UCSD-AML1 (cell line): ENCODE measurements around the gene KLK11.
"Not testable (repeated sequence)": the region's sequence is repeated elsewhere in the genome, so short reads cannot be mapped to it uniquely, and the experiment has no call there.

Experiments used
- DNase-seq: peaks from one replicate; lab custom pipeline; 2025; ENCODE audit not compliant: unreplicated experiment; lab: John Stamatoyannopoulos, UW

The KLK11 gene

DNA sequence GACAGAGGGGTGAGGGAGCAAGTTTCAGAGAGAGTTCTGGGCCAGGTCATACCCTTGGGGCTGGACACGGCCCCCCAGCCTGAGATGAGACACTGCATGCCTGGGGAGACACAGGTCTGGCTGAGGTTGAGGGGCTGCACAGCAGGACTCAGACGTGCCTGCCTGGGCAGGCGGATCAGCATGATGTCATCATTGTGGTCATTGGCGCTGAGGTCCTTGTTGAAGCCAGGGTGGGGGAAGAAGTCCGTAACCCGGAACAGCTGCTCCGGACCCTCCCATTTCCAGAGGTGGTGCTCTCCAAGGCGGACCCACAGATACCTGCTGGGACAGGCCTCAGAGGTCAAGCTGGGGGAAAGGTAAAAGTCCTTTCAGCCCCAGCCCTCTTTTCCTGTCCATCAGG, 20.0 kb downstream of the KLK11 start:
- no peak for DNase-seq

DNA sequence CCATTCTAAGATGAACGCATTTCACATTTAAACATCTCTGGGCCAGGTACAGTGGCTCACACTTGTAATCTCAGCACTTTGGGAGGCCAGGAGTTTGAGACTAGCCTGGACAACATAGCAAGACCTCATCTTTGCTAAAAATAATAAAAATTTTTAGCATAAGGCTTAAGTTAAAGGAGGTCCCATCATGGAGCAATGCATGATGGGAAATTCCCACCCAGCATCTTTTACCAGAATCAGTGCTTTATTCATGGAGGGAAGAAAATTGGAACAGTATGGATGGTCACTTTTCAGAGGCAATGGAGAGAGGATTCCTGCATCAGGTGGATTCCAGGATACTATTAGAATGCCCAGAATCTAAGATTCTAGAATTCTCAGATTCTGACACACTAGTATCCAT, 21.2 kb downstream of the KLK11 start:
- DNase-seq: no peak

DNA sequence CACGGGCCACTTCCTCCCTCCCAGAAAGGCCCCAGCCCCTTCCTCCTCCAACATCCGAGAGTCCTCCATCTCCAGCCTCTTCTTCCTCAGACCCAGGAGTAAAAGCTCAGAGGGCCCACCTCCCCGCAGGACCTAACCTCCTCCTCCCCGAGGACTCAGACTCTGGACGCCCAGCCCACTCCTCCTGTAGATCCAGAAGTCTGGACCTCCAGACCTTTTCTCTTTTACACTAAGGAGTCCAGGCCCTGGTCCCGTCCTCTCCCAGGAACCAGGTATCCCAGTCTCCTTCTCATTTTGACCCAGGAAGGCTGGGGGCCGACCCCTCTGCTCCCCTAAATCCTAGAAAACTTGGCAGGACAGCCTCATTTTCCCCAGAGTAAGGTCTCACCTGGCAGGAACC, 23.1 kb downstream of the KLK11 start:
- DNase-seq: no peak

GRCh38 chr19:51002542-51003311, 23.7 kb downstream of the KLK11 start:
- DNase-seq: no peak

- no peak for DNase-seq
These were observed 24.3 kb downstream of the KLK11 start for GRCh38 chr19:51002089-51002532.

DNA sequence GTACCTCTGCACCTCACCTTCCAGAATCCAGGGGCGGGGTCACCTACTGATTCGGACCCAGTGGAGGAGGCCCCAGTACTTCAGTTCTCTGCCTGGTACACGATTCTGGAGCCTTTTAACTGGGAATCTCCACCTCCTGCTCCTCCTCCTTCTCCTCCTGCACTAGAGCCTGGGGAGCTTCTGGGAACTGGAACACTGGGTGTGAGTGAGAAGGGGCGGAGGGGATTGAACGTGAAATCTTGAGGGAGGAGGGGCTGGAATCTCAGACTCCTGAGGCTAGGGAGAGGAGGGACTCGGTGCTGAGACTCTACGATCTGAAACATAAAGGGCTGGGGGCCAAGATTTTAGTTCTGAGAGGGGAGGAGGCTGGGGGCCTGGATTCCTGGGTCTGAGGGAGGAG, 24.9 kb downstream of the KLK11 start, which contains the start of gene KLK8:
KLK8 (minus strand) TSS at position 90 of the 400 bp plus-strand sequence. CDS start 437 bp downstream, outside the sequence.
- no peak for DNase-seq

DNA sequence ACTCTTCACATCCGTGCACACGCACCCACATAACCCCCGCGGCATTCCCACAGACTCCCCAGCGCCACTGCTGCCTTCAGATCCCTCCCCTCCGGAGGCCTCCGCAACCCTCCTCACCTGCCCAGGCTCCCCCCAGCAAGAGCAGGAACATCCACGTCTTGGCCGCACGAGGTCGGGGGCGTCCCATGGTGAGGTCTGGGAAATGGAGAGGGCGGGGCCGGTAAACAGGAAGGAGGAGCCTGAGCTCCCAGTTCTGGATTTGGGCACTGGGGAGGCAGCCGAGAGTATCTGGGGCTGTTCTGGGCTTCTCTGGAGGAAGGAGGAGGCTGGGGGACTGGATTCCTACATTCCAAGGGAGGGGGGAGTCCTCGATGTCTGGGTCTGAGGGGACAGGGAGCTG, 25.4 kb downstream of the KLK11 start:
- DNase-seq: no peak

- DNase-seq: no peak
These were observed 26.0 kb downstream of the KLK11 start for GRCh38 chr19:51000426-51000825.

DNA sequence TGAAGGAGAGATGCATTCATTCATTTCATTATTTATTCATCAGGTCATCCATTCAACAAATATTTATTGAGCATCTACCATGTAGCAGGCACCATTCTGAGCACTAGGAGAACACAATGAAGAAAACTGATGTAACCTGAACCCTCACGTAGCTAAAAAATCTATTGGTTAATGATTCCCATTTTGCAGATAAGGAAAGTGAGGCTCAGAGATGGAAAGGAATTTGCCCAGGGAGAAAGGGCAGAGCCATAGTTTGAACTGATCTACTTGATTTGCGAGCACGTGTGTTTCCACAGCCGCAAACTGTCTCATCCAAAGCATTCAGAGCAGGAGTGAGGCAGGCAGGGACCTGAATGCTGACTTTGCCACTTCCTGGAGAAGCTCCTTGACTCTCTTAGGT, 27.7 kb downstream of the KLK11 start:
- no peak for DNase-seq

DNA sequence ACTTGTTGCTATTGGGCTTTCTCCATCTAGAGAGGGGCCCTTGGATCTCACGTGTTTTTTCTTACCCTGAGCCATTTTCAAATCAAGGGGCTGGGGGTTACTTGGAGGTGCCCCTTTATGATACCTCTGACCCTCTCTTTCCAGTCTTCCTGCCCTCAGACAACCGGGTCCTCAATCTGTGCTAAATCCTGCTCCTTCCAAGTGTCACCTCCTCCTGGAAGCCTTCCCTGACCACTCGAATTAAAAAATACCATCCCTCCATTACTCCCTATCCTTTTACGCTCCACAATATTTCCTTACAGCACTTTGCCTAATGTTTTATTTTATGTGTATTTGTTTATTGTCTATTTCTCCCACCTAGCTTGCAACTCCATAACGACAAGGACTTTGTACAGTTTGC, 28.4 kb downstream of the KLK11 start:
- no peak for DNase-seq

DNA sequence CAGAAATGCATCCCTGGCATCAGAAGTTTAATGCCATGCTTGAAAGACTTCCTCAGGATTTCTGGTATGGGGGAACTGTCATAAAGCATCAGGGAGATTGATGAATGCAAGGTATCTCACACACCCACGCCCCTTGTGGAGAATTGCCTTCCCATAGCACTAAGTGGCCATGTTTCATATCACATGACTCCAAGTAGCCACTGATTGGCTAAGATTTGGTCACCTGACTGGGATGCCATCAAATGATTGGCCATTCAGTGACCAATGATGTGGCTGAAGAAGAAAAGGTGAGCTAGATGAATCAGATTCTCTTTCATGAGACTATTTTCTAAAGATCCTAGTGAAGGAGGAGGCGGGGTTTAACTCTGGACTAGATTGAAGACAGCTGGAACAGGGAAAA, 32.3 kb downstream of the KLK11 start:
- no peak for DNase-seq

DNA sequence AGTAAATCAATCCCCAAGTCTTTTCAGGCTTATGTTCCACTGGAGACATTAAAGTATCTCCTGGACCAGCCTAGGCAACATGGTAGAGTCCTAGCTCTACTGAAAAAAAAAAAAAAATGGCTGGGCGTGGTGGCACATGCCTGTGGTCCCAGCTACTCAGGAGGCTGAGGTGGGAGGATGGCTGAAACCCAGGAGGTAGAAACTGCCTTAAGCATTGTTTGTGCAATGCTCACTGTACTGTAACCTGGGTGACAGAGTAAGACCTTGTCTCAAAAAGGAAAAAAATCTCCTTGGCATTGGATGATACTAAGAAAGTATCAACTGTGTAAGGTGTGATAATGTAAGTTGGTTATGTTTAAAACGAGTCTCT, 33.8 kb downstream of the KLK11 start:
- no peak for DNase-seq

DNA sequence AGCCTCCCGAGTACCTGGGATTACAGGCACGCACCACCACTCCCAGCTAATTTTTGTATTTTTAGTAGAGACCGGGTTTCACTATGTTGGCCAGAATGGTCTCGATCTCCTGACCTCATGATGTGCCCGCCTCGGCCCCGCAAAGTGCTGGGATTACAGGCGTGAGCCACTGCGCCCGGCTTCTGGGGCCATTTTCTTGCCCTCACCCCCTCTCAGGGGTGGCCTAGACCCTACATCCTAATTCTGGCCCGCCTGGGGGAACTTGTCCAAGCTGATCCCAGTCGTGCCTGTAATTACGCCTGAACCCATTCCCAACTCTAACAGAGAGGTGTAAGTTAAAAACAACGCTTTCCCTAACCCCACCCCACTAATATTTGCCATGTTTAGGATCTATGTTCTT, 42.0 kb downstream of the KLK11 start:
- DNase-seq: not testable (repeated sequence)

DNA sequence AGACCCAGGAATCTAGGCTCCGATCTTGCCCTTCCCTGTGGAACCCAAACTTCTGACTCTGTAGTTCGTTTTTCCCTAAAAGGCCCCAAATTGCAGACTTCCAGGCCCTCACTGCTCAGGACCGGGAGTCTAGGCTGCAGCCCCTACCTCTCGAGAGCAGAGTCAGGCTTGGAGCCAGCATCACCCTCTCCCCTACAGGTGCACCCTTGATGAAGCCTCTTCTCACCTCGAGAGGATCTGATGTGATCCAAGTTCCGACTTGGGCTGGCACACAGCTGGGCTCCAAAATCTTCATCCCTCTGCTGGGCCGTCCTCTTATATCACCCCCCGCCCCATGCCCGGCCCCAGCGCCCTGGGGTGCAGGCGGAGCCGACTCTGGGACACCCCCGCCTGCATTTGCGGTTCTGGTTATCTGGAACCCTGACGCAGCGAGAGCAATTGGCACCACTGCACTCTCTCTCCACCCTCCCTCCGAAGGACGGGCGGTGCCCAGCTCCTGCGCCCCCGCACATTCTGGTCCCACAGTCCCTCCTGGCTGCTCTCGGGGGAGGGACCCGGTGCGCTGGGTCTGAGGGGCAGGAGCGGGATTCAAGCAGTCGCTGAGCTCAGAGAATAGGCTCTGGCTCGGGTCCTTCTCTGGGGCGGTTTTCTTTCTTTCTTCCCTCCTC, 42.7 kb downstream of the KLK11 start, which contains the start of gene KLK7:
KLK7 (minus strand) TSS at position 293 of the 668 bp plus-strand sequence. CDS start 1,518 bp downstream, outside the sequence.
- no peak for DNase-seq

DNA sequence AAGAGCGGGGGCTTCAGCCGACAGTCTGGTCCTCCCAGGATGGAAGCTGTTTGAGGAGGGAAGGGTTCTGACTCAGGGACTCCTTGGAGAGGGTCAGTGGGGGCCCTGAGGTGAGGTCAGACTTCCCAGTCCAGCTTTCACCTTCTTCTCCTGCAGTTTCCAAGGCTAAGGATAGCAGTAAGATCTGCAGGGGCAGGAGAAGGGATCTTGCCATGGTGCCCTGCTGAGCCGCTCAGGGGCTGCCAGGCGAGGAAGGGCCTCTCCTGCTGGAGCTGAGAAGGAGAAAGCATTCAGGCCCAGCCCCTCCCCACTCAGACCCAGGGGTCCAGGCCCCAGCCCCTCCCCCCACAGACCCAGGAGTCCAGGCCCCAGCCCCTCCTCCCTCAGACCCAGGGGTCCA, 44.2 kb downstream of the KLK11 start:
- no peak for DNase-seq

DNA sequence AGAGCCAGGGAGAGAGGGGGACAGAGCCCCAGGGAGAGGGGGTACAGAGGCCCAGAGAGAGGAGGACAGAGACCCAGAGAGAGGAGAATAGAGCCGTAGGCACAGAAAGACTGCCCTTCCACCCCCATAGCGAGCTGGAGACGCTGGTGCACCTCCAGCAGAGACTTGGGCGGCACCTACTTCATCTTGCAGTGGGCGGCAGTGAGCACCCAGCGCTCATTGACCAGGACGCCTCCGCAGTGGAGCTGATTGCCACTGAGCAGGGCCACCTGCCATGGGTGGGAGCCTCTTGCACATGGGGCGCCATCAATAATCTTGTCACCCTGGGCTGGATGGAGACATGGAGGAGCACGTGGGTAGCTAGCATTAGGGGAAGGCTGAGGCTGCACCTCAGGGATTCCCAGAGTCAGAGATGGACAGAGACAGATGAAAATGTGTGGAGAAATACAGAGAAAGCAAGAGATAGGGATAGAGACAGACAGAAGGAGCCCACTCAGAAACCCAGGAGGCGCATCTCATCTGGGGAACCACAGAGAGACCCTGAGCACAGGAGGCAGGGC, 44.7 kb downstream of the KLK11 start:
- DNase-seq: no peak

DNA sequence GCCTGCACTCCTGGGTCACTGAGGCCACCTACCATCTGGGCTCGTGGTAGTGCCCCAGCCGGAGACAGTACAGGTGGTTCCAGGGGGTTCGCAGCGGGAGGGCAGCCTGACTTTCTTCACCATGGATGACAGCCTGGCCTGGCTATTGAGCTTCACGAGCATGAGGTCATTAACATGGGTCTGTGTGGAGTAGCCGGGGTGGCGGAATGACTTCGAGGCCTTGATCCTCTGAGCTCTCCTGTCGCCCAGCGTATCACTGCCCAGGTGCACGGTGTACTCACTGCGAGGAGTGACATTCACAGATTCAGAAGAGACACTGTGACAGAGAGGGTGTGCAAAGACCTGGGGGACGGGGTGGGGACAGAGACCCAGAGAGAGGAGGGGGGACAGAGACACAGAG, 46.2 kb downstream of the KLK11 start:
- no peak for DNase-seq

DNA sequence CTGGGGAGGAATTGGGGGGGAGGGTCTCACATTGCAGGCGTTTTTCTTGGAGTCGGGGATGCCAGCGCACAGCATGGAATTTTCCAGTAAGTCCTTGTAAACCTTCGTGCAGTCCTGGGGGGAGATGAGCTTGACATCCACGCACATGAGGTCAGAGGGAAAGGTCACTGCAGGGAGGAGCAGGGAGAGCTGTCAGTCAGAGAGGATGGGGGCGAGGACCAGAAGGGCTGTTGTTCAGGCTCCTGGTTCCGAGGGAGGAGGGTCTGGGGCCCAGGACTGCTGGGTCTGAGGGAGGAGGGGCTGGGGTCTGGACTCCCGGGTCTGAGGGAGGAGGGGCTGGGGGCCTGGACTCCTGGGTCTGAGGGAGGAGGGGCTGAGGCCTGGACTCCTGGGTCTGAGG, 46.7 kb downstream of the KLK11 start:
- no peak for DNase-seq

GRCh38 chr19:50978772-50979390, 47.5 kb downstream of the KLK11 start:
- no peak for DNase-seq

DNA sequence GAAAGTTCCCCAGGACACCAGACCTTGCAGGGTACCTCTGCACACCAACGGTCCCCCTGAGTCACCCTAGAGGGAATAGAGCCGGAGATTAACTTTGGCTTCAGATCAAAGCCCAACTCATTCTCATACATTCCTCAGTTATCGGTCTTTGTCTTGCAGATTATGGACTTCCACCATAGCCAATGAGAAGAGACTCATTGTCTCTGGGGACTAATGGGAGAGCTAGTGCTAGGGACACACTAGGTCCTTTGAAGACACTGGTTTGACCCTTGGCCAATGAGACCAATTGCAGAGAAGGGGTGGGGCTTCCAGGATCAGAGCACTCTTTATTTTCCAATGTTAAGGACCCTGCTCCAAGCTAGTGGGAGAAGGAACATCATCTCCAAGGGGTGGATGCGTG, 48.8 kb downstream of the KLK11 start:
- DNase-seq: no peak

DNA sequence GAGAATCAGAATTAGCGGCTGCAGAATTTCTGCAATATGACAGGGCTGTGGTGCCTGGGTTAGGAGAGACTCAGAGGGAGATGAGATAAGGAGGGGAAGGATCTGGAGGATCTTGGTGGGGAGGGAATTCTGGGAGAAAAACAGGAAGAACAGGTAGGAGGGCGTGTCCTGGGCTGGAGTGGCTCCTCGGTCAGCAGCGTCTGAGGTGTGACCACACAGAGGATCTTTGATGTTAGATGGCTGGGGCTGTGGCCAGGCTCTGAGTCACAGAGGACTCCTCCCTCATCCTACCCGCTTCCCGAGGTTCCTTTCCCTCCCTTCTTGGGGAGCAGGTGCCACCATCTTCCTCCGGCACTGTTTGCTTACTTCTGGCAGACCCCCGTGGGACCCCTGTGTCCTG, 50.6 kb downstream of the KLK11 start:
- no peak for DNase-seq
